ENCODE results near the gene UGT8.

DNA sequence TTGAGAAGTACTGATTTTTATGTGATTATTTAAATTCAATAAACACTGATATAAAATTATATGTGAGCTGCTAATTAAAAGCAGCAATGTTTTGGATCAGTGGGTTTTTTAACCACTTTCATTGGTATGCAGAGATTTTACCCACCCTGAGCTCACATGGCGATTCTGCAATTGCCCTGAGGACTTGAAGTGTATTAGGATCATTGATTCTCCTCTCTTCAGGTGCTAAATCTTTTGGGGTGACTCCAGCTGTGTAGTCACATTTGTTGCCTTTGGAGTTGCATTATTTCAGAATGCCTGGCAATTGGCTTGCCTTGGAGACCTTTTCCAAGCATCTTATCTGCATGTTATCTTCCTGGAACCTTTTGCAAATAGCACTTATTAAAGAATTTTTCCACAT, 51.3 kb downstream of the UGT8 start:
- TF ChIP-seq, protein P1, sequence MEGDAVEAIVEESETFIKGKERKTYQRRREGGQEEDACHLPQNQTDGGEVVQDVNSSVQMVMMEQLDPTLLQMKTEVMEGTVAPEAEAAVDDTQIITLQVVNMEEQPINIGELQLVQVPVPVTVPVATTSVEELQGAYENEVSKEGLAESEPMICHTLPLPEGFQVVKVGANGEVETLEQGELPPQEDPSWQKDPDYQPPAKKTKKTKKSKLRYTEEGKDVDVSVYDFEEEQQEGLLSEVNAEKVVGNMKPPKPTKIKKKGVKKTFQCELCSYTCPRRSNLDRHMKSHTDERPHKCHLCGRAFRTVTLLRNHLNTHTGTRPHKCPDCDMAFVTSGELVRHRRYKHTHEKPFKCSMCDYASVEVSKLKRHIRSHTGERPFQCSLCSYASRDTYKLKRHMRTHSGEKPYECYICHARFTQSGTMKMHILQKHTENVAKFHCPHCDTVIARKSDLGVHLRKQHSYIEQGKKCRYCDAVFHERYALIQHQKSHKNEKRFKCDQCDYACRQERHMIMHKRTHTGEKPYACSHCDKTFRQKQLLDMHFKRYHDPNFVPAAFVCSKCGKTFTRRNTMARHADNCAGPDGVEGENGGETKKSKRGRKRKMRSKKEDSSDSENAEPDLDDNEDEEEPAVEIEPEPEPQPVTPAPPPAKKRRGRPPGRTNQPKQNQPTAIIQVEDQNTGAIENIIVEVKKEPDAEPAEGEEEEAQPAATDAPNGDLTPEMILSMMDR (conservative IDR thresholded peaks at IDR 0.05): no peak
- no peak for TF ChIP-seq ZFX (IDR thresholded peaks at IDR 0.05)
